Smooth muscle cell (in vitro differentiated cells): ENCODE results near the gene CD47. TPM values are rescaled to one million over a fixed set of nuclear protein-coding genes. Genes with fewer than 3 reads are reported as not detected.
A peak's percentile ranks its signal among the peaks of the same experiment; 100 is the strongest.

Experiments
- DNase-seq: peaks from one replicate; lab custom pipeline; 2025; ENCODE audit not compliant: unreplicated experiment; lab: John Stamatoyannopoulos, UW
- H2AFZ ChIP-seq: fragments of 200-600 bp; sonication (generic); 2 replicates; pipeline ENCODE4 v1.6.0; 2016; ENCODE audit warnings: antibody characterized with exemption, low read depth, mild to moderate bottlenecking
- H3F3A ChIP-seq: fragments of 200-600 bp; sonication (generic); 2 replicates; pipeline ENCODE4 v1.6.0; 2017; ENCODE audit warnings: antibody characterized with exemption, low read depth
- H3K27ac ChIP-seq: fragments of 200-600 bp; sonication (generic); 2 replicates; pipeline ENCODE4 v1.5.1; 2016; ENCODE audit warnings: low read depth, mild to moderate bottlenecking
- H3K27me3 ChIP-seq: fragments of 200-600 bp; sonication (generic); 2 replicates; pipeline ENCODE4 v1.6.1; 2016; ENCODE audit warnings: low read depth, mild to moderate bottlenecking
- H3K36me3 ChIP-seq: fragments of 200-600 bp; sonication (generic); 2 replicates; pipeline ENCODE4 v1.5.1; 2016; ENCODE audit warnings: low read depth
- H3K4me1 ChIP-seq: fragments of 200-600 bp; sonication (generic); 2 replicates; pipeline ENCODE4 v1.5.1; 2016; ENCODE audit warnings: low read depth
- H3K4me2 ChIP-seq: fragments of 200-600 bp; sonication (generic); 2 replicates; pipeline ENCODE4 v1.6.0; 2016; ENCODE audit warnings: mild to moderate bottlenecking
- H3K4me3 ChIP-seq: fragments of 200-600 bp; sonication (generic); 2 replicates; pipeline ENCODE4 v1.5.1; 2016; ENCODE audit warnings: mild to moderate bottlenecking
- H3K79me2 ChIP-seq: fragments of 200-600 bp; sonication (generic); 2 replicates; pipeline ENCODE4 v1.6.0; 2016; ENCODE audit warnings: low read depth, mild to moderate bottlenecking
- H3K9ac ChIP-seq: fragments of 200-600 bp; sonication (generic); 2 replicates; pipeline ENCODE4 v1.6.0; 2016; ENCODE audit warnings: low read depth
- H3K9me3 ChIP-seq: fragments of 200-600 bp; sonication (generic); replicated peaks from 2 replicates; pipeline ENCODE4 v1.5.1; 2016; ENCODE audit warnings: low read depth
- H4K20me1 ChIP-seq: fragments of 200-600 bp; sonication (generic); 2 replicates; pipeline ENCODE4 v1.6.0; 2016; ENCODE audit warnings: low read depth
- WGBS: methylation state at CpG from one replicate; pipeline ENCODE4 v1.1.7; 2016; ENCODE audit warnings: low lambda C conversion rate; 5-methylcytosine and 5-hydroxymethylcytosine counted together
- polyA plus RNA-seq: library from polyadenylated mRNA; unstranded; fragments of >200 nt; fragmentation: Nextera tagmentation; extraction: Ambion mirVana; gene quantifications from 2 replicates; pipeline ENCODE4 v1.2.1, GENCODE V29; 2016
- total RNA-seq: library from RNA; depleted of rRNA; stranded (reverse); fragments of >200 nt; gene quantifications from 2 replicates; pipeline ENCODE4 v1.2.3, GENCODE V29; 2014
- TF ChIP-seq, protein P1 (sequence below): fragments of 200-600 bp; sonication (generic); IDR thresholded peaks from 2 replicates; pipeline ENCODE4 v1.5.1; 2017; ENCODE audit warnings: borderline replicate concordance, mild to moderate bottlenecking, antibody characterized with exemption; ENCODE audit not compliant: insufficient read depth, poor library complexity, severe bottlenecking

The CD47 gene
- total and polyA plus RNA-seq, 2 experiments from 2014 or later, result 47.1 to 95.6 TPM

DNA sequence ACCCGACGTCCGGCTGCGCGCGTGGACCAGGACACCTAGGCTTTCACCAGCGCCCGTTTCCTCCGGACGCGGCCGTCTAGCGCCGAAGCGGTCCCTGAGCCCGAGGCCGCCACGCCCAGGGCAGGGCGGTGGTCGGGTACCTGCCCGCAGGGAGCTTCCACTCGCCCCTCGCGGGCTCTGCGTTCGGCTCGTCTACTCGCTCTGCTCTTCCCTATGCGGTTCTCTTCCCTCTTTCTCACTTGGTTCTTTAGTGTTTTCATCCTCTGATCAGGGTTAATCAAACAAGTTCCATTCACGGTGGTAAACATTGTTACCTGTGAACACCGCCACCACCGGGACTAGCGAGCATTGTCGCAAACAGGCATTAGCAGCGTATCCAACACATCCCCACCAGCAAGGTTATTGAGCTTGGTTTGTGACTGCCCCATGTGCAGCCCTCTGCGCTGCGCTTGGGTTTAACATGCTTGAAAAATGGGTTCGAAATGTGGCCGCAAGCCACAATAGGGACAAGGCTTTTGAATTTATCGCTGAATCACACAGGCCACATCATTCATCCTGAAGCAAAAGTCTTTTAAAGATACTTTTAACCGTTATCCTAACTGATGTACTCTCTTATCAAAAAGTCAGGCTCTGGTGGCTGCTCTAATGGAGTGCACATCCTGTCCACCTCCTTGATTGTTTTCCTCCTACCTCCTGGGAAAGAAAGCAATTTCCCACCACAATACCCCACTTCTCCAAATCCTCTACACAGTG is 843 bp upstream of the CD47 start:
- no peaks in the 10 kb centered on the region for H3K9me3 ChIP-seq
- H3K36me3 ChIP-seq, result no peaks in the 10 kb centered on the region
- no peaks in the 10 kb centered on the region for H3F3A ChIP-seq
- DNase-seq, result no peak
- peaks cover 18% of the 10 kb centered on the region for H3K79me2 ChIP-seq
- peaks cover 14% of the 10 kb centered on the region for H3K4me1 ChIP-seq
- 27% methylated on average over 36 of the region's 41 CpGs for WGBS
- no peak overlapping the region for H3K27ac ChIP-seq
- peaks cover 6% of the 10 kb centered on the region for H4K20me1 ChIP-seq
- peak overlapping the region; percentile 94 for H2AFZ ChIP-seq
- H3K9ac ChIP-seq, result peak overlapping the region; percentile 58
- H3K27me3 ChIP-seq, result no peaks in the 10 kb centered on the region
- peak overlapping the region; percentile 90 for H3K4me2 ChIP-seq
- H3K4me3 ChIP-seq, result peak overlapping the region; percentile 83
- TF ChIP-seq, protein P1, sequence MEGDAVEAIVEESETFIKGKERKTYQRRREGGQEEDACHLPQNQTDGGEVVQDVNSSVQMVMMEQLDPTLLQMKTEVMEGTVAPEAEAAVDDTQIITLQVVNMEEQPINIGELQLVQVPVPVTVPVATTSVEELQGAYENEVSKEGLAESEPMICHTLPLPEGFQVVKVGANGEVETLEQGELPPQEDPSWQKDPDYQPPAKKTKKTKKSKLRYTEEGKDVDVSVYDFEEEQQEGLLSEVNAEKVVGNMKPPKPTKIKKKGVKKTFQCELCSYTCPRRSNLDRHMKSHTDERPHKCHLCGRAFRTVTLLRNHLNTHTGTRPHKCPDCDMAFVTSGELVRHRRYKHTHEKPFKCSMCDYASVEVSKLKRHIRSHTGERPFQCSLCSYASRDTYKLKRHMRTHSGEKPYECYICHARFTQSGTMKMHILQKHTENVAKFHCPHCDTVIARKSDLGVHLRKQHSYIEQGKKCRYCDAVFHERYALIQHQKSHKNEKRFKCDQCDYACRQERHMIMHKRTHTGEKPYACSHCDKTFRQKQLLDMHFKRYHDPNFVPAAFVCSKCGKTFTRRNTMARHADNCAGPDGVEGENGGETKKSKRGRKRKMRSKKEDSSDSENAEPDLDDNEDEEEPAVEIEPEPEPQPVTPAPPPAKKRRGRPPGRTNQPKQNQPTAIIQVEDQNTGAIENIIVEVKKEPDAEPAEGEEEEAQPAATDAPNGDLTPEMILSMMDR, result no peak

DNA sequence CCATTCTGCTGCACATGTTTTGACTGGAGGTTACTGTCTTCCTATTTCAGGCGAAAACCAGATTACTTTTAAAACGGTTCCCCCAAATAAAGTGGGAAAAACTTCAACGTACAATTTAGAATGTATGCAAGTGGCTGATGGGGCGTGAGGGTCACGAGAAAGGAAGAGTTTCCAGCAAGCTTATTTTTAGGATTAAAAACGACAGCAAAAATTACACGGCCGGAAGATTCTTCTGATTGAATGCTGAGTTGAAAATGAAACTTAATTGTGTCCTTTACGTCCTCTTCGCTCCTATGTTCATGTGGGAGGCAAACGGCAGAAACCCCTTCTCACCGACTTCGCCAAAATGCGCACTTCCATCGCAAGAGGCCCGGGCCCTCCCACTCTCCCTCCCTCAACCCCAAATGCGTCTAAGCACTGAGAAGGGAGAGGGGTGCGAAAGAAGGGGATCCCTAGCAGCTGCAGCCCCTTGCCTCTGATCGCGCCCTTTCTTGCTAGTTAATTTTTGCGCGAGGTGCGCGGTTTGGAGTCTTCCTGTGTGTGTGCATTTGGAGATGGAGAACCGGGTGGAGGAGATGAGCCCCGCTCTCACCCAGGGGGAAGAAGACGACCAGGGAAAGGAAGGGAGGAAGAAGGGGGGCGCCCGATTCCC is 656 bp downstream of the CD47 start:
- peak overlapping the region; percentile 87 for H2AFZ ChIP-seq
- TF ChIP-seq, protein P1, result no peak

DNA sequence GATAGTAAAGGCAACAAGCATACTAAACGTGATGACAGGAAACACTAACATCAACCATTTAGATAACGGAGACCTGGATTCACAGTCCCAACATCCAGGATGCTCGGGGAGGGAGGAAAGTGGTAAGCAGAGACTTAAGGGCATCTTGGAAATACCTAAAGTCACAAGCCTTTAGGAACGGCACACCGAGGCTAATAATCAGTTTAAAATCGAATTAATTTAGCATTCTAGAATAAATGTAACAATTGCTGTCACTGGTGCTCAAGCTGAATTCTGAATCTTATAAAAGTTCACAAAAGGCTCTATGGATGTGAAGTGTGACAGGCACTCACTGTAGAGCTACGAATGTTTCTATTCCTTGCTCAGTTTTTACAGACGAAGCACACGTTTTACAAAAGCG is 1.3 kb downstream of the CD47 start:
- 22% methylated on average over 10 of the region's 10 CpGs for WGBS

More for the DNA sequence above, 656 bp downstream of the CD47 start:
- Histone ChIP-seq H4K20me1 (peaks cover 13% of the 10 kb centered on the region), H3K4me1 (peaks cover 14% of the 10 kb centered on the region), H3K36me3 (no peaks in the 10 kb centered on the region), H3K4me2 (peak overlapping the region; percentile 90), H3K27ac (no peak overlapping the region), H3K9me3 (no peaks in the 10 kb centered on the region), H3F3A (no peaks in the 10 kb centered on the region), H3K79me2 (peaks cover 18% of the 10 kb centered on the region), H3K4me3 (peak overlapping the region; percentile 83), H3K9ac (peak overlapping the region; percentile 58), H3K27me3 (no peaks in the 10 kb centered on the region)
- 2% methylated on average over 28 of the region's 29 CpGs for WGBS
- DNase-seq, result peak; percentile 42

More for the DNA sequence above, 1.3 kb downstream of the CD47 start:
- Histone ChIP-seq H3F3A (no peaks in the 10 kb centered on the region), H3K9ac (peak overlapping the region; percentile 6), H3K4me1 (peaks cover 14% of the 10 kb centered on the region), H3K79me2 (peaks cover 18% of the 10 kb centered on the region), H2AFZ (peak overlapping the region; percentile 87), H3K27me3 (no peaks in the 10 kb centered on the region), H3K4me3 (peak overlapping the region; percentile 83), H4K20me1 (peaks cover 17% of the 10 kb centered on the region), H3K27ac (no peak overlapping the region), H3K36me3 (no peaks in the 10 kb centered on the region), H3K9me3 (no peaks in the 10 kb centered on the region), H3K4me2 (peak overlapping the region; percentile 90)
- TF ChIP-seq, protein P1, result no peak
- no peak for DNase-seq
